Natural killer cell treated with Interleukin-12 subunit alpha and Interleukin-12 subunit beta and Interleukin-15 and Interleukin-18, amount 100 ng/mL, for 72 hours (primary cell): ENCODE data around the gene MYOM3. TPM values are rescaled to one million over a fixed set of nuclear protein-coding genes. Genes with fewer than 3 reads are reported as not detected.

Experiments
- total RNA-seq, 2 donors: library from RNA; stranded (reverse); gene quantifications; one replicate each; pipeline ENCODE4 v1.2.3, GENCODE V29; 2022

MYOM3 gene
- total RNA-seq, 2 donors from 2014 or later, result not detected

Other genes starting within 250 kb of the MYOM3 start
- gene FUCA1, start 243.8 kb downstream of the MYOM3 start, total RNA-seq, result 10 to 100 TPM; 10.3 to 15.1 TPM
- gene CNR2, start 198.8 kb downstream of the MYOM3 start, total RNA-seq, result 1 to 10 TPM; 2.1 to 3.8 TPM
- gene PNRC2, start 152.3 kb downstream of the MYOM3 start, total RNA-seq, result 100 to 1,000 TPM in 1 of 2 donors, 10 to 100 TPM in 1; 89.7 to 162 TPM
- gene SRSF10, start 131.8 kb downstream of the MYOM3 start, total RNA-seq, result 100 to 1,000 TPM; 176 to 214 TPM
- not detected for gene IL22RA1, start 31.0 kb upstream of the MYOM3 start, total RNA-seq
- gene IFNLR1, start 75.2 kb upstream of the MYOM3 start, total RNA-seq, result 1 to 10 TPM in 1 of 2 donors, under 1 TPM in 1; 0.36 to 2.0 TPM
- gene GRHL3, start 207.2 kb upstream of the MYOM3 start, total RNA-seq, result not detected